ENCODE measurements around the gene CTDSPL.

The CTDSPL gene

GRCh38 chr3:38002940-38003339 is 141.3 kb downstream of the CTDSPL start:
- no peaks in the 10 kb centered on the region for H3K9me3 ChIP-seq (ENCODE audit: control insufficient read depth, insufficient read depth, low read depth, low read length)
- no peak overlapping the region for H3K4me3 ChIP-seq (ENCODE audit: low read depth, low read length)
- CTCF ChIA-PET: interaction anchor here (0.7 to 1.3 kb wide), 8 partner anchors 14 to 659 kb away, joined by 3 to 20 read pairs (median 4); no protein-coding TSS in a partner anchor

More at GRCh38 chr3:38002940-38003339, 141.3 kb downstream of the CTDSPL start:
- POLR2A ChIA-PET: no interaction called here
- no peak overlapping the region for H3K27ac ChIP-seq (ENCODE audit: extremely low read depth, low read depth, low read length)
- no peaks in the 10 kb centered on the region for H3K4me1 ChIP-seq (ENCODE audit: control insufficient read depth, insufficient read depth, low read length)
- H3K36me3 ChIP-seq (ENCODE audit: control insufficient read depth in 2 of 2, insufficient read depth in 1 of 2, low read length in 2 of 2): peaks cover 0 to 11% of the 10 kb centered on the region in 2 experiments; a peak in 1 of 3 replicates
- TF ChIP-seq ZSCAN23 (tag by site-specific recombination; IDR thresholded peaks at IDR 0.05): no peak
- no peak for TF ChIP-seq ZNF555 (tag by site-specific recombination; conservative IDR thresholded peaks at IDR 0.05)
- no peak for TF ChIP-seq ZNF335 (tag by site-specific recombination; conservative IDR thresholded peaks at IDR 0.05)
- TF ChIP-seq ZNF558 (tag by site-specific recombination; IDR thresholded peaks at IDR 0.05): no peak
- TF ChIP-seq, protein P1, sequence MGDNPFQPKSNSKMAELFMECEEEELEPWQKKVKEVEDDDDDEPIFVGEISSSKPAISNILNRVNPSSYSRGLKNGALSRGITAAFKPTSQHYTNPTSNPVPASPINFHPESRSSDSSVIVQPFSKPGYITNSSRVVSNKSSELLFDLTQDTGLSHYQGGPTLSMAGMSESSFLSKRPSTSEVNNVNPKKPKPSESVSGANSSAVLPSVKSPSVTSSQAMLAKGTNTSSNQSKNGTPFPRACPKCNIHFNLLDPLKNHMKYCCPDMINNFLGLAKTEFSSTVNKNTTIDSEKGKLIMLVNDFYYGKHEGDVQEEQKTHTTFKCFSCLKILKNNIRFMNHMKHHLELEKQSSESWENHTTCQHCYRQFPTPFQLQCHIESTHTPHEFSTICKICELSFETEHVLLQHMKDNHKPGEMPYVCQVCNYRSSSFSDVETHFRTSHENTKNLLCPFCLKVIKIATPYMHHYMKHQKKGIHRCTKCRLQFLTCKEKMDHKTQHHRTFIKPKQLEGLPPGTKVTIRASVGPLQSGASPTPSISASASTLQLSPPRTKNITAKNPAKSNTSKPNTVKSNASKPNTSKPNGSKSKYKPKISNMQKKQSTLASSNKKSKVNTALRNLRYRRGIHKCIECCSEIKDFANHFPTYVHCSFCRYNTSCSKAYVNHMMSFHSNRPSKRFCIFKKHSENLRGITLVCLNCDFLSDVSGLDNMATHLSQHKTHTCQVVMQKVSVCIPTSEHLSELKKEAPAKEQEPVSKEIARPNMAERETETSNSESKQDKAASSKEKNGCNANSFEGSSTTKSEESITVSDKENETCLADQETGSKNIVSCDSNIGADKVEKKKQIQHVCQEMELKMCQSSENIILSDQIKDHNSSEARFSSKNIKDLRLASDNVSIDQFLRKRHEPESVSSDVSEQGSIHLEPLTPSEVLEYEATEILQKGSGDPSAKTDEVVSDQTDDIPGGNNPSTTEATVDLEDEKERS (tag by site-specific recombination; IDR thresholded peaks at IDR 0.05): no peak
- no peak for TF ChIP-seq ZBTB49 (tag by site-specific recombination; IDR thresholded peaks at IDR 0.05; ENCODE audit: low read depth)
- TF ChIP-seq TRIM28 (IDR thresholded peaks at IDR 0.05; ENCODE audit: borderline replicate concordance, low read length): no peak
- no peak for TF ChIP-seq ZNF280C (tag by site-specific recombination; IDR thresholded peaks at IDR 0.05)
- no peak for TF ChIP-seq ZNF561 (tag by site-specific recombination; IDR thresholded peaks at IDR 0.05; ENCODE audit: borderline replicate concordance)
- TF ChIP-seq SCRT1 (tag by site-specific recombination; IDR thresholded peaks at IDR 0.05; ENCODE audit: borderline replicate concordance): no peak
- TF ChIP-seq ZNF292 (tag by site-specific recombination; IDR thresholded peaks at IDR 0.05; ENCODE audit: borderline replicate concordance, low read depth): no peak
- TF ChIP-seq, protein P2, sequence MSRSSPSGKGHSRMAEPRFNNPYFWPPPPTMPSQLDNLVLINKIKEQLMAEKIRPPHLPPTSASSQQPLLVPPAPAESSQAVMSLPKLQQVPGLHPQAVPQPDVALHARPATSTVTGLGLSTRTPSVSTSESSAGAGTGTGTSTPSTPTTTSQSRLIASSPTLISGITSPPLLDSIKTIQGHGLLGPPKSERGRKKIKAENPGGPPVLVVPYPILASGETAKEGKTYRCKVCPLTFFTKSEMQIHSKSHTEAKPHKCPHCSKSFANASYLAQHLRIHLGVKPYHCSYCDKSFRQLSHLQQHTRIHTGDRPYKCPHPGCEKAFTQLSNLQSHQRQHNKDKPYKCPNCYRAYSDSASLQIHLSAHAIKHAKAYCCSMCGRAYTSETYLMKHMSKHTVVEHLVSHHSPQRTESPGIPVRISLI (tag by site-specific recombination; IDR thresholded peaks at IDR 0.05): no peak
- no peak for TF ChIP-seq ZXDB (tag by site-specific recombination; IDR thresholded peaks at IDR 0.05)
- TF ChIP-seq PRDM1 (tag by site-specific recombination; IDR thresholded peaks at IDR 0.05): no peak
- TF ChIP-seq ZNF530 (tag by site-specific recombination; IDR thresholded peaks at IDR 0.05; ENCODE audit: low read depth): no peak
- TF ChIP-seq ZNF133 (tag by site-specific recombination; IDR thresholded peaks at IDR 0.05): no peak
- TF ChIP-seq, protein P3, sequence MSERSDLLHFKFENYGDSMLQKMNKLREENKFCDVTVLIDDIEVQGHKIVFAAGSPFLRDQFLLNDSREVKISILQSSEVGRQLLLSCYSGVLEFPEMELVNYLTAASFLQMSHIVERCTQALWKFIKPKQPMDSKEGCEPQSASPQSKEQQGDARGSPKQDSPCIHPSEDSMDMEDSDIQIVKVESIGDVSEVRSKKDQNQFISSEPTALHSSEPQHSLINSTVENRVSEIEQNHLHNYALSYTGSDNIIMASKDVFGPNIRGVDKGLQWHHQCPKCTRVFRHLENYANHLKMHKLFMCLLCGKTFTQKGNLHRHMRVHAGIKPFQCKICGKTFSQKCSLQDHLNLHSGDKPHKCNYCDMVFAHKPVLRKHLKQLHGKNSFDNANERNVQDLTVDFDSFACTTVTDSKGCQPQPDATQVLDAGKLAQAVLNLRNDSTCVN (tag by site-specific recombination; optimal IDR thresholded peaks at IDR 0.05): no peak
- TF ChIP-seq ZSCAN16 (tag by site-specific recombination; IDR thresholded peaks at IDR 0.05): no peak
- no peak for TF ChIP-seq MZF1 (tag by site-specific recombination; IDR thresholded peaks at IDR 0.05; ENCODE audit: borderline replicate concordance)
- TF ChIP-seq ZNF426 (tag by site-specific recombination; IDR thresholded peaks at IDR 0.05): no peak
